IMR-90 (cell line): Measurements from ENCODE around the gene YJU2. TPM values are rescaled to one million over a fixed set of nuclear protein-coding genes. Genes with fewer than 3 reads are reported as not detected.

Experiments
- ATAC-seq: fragments of 200-7000 bp; cut with Tn5 transposase; 2 replicates; pipeline ENCODE4 v1.9.1; 2020; ENCODE audit warnings: low read depth, mild to moderate bottlenecking, moderate library complexity
- BruUV-seq: library from RNA; stranded (reverse); fragments of 400-500 nt; replicated peaks from 2 replicates; lab custom pipeline; 2021; lab: Mats Ljungman, UMichigan
- CTCF ChIA-PET: fragments of 300-600 bp; formaldehyde crosslinking; extraction: SDS; loops from one replicate; lab custom pipeline; 2021; ENCODE audit warnings: antibody characterized with exemption; lab: Yijun Ruan, JAX
- POLR2A ChIA-PET: fragments of 300-600 bp; sonication (Branson Sonifier 250); formaldehyde crosslinking; loops from one replicate; lab custom pipeline; 2022; ENCODE audit warnings: antibody characterized with exemption; ENCODE audit not compliant: unreplicated experiment; lab: Charles Lee
- DNase-seq: peaks from one replicate; pipeline ENCODE4 v3.0.0; 2013
- H2AFZ ChIP-seq: replicated peaks from 2 replicates; pipeline ENCODE3; 2013; ENCODE audit warnings: low read length, mild to moderate bottlenecking; ENCODE audit not compliant: poor library complexity
- H2AK5ac ChIP-seq: 2 replicates; pipeline ENCODE4 v1.6.1; 2013; ENCODE audit warnings: low read depth, low read length, inconsistent platforms
- H2AK9ac ChIP-seq: replicated peaks from 2 replicates; pipeline ENCODE3; 2013; ENCODE audit warnings: mild to moderate bottlenecking, low read depth, low read length, moderate library complexity; ENCODE audit not compliant: poor library complexity
- H2BK120ac ChIP-seq: 2 replicates; pipeline ENCODE4 v1.6.1; 2013; ENCODE audit warnings: low read depth, low read length, inconsistent platforms
- H2BK15ac ChIP-seq: 3 replicates; pipeline ENCODE4 v1.6.1; 2013; ENCODE audit warnings: low read depth, low read length, inconsistent platforms
- H2BK20ac ChIP-seq: 2 replicates; pipeline ENCODE4 v1.6.1; 2013; ENCODE audit warnings: low read depth, mild to moderate bottlenecking, inconsistent platforms, low read length, moderate library complexity
- H2BK5ac ChIP-seq: 2 replicates; pipeline ENCODE4 v1.6.1; 2013; ENCODE audit warnings: mild to moderate bottlenecking, low read depth, low read length, inconsistent platforms; ENCODE audit not compliant: poor library complexity, severe bottlenecking
- H3K14ac ChIP-seq: replicated peaks from 2 replicates; pipeline ENCODE4 v1.6.1; 2013; ENCODE audit warnings: low read depth, low read length, inconsistent platforms
- H3K18ac ChIP-seq: 2 replicates; pipeline ENCODE4 v1.6.1; 2013; ENCODE audit warnings: low read depth, low read length, control low read depth
- H3K23ac ChIP-seq: 2 replicates; pipeline ENCODE4 v1.6.1; 2013; ENCODE audit warnings: low read depth, low read length, inconsistent platforms
- H3K27ac ChIP-seq: 2 replicates; pipeline ENCODE4 v1.5.1; 2013; ENCODE audit warnings: mild to moderate bottlenecking, control low read depth, low read length; ENCODE audit not compliant: insufficient read depth
- H3K27me3 ChIP-seq: 2 replicates; pipeline ENCODE4 v1.6.1; 2013; ENCODE audit warnings: low read length; ENCODE audit not compliant: control insufficient read depth, insufficient read depth
- H3K36me3 ChIP-seq: 2 replicates; pipeline ENCODE4 v1.6.1; 2013; ENCODE audit warnings: low read length, mixed read lengths; ENCODE audit not compliant: control insufficient read depth, insufficient read depth
- H3K4ac ChIP-seq: 2 replicates; pipeline ENCODE4 v1.6.1; 2013; ENCODE audit warnings: low read depth, low read length, inconsistent platforms
- H3K4me1 ChIP-seq: 2 replicates; pipeline ENCODE4 v1.6.1; 2013; ENCODE audit warnings: low read length, mixed read lengths; ENCODE audit not compliant: control insufficient read depth, insufficient read depth
- H3K4me2 ChIP-seq: 2 replicates; pipeline ENCODE4 v1.6.1; 2013; ENCODE audit warnings: low read depth, mild to moderate bottlenecking, control low read depth, low read length, moderate library complexity
- H3K4me3 ChIP-seq: 2 replicates; pipeline ENCODE4 v1.5.1; 2013; ENCODE audit warnings: low read depth, mild to moderate bottlenecking, control low read depth, low read length, moderate library complexity; ENCODE audit not compliant: insufficient read depth
- H3K56ac ChIP-seq: 2 replicates; pipeline ENCODE4 v1.6.1; 2013; ENCODE audit warnings: low read length, inconsistent platforms; ENCODE audit not compliant: insufficient read depth; ENCODE audit errors: extremely low read depth
- H3K79me1 ChIP-seq, 2 experiments: 2 replicates each; pipeline ENCODE4 v1.6.1; 2013; ENCODE audit warnings: low read length in 2 of 2, inconsistent platforms in 1 of 2, low read depth in 1 of 2
- H3K9ac ChIP-seq: 2 replicates; pipeline ENCODE4 v1.6.1; 2013; ENCODE audit warnings: low read depth, low read length, control low read depth
- H3K9me1 ChIP-seq: 2 replicates; pipeline ENCODE4 v1.6.1; 2013; ENCODE audit warnings: low read length, inconsistent platforms; ENCODE audit not compliant: insufficient read depth
- H3K9me3 ChIP-seq: 2 replicates; pipeline ENCODE4 v1.6.1; 2013; ENCODE audit warnings: low read length; ENCODE audit not compliant: control insufficient read depth, insufficient read depth
- H4K20me1 ChIP-seq: 2 replicates; pipeline ENCODE4 v1.6.1; 2013; ENCODE audit warnings: low read length, inconsistent platforms; ENCODE audit not compliant: insufficient read depth
- H4K5ac ChIP-seq: 2 replicates; pipeline ENCODE4 v1.6.1; 2013; ENCODE audit warnings: mild to moderate bottlenecking, low read depth, low read length, control low read depth
- H4K8ac ChIP-seq, 2 experiments: 2 replicates each; pipeline ENCODE4 v1.6.1; 2013; ENCODE audit warnings: low read depth in 2 of 2, low read length in 2 of 2, control low read depth in 1 of 2, inconsistent platforms in 1 of 2
- H4K91ac ChIP-seq: 2 replicates; pipeline ENCODE4 v1.6.1; 2013; ENCODE audit warnings: low read depth, low read length, inconsistent platforms; ENCODE audit not compliant: insufficient read depth
- BHLHE40 ChIP-seq: fragments of 150-350 bp; IDR thresholded peaks from 2 replicates; pipeline ENCODE4 v1.6.1; 2016; ENCODE audit warnings: mild to moderate bottlenecking, low read depth, low read length
- CEBPB ChIP-seq: IDR thresholded peaks from 2 replicates; pipeline ENCODE4 v1.6.1; 2012; ENCODE audit warnings: low read depth, low read length, improper control_type of control experiment
- CTCF ChIP-seq: conservative IDR thresholded peaks from 2 replicates; pipeline ENCODE4 v1.5.1; 2012; ENCODE audit warnings: mild to moderate bottlenecking, low read depth, low read length, improper control_type of control experiment
- MAFK ChIP-seq: IDR thresholded peaks from 2 replicates; pipeline ENCODE4 v1.6.1; 2012; ENCODE audit warnings: low read depth, low read length, improper control_type of control experiment
- MAZ ChIP-seq: IDR thresholded peaks from 2 replicates; pipeline ENCODE4 v1.6.1; 2012; ENCODE audit warnings: low read depth, mild to moderate bottlenecking, low read length, improper control_type of control experiment, moderate library complexity, borderline replicate concordance
- NFE2L2 ChIP-seq: fragments of 150-350 bp; IDR thresholded peaks from 2 replicates; pipeline ENCODE4 v1.6.1; 2016; ENCODE audit warnings: low read depth, mild to moderate bottlenecking, low read length
- RAD21 ChIP-seq: IDR thresholded peaks from 2 replicates; pipeline ENCODE4 v1.6.1; 2012; ENCODE audit warnings: low read length, improper control_type of control experiment
- RCOR1 ChIP-seq: IDR thresholded peaks from 2 replicates; pipeline ENCODE4 v1.6.1; 2012; ENCODE audit warnings: mild to moderate bottlenecking, low read length, improper control_type of control experiment; ENCODE audit not compliant: insufficient replicate concordance
- RFX5 ChIP-seq: IDR thresholded peaks from 2 replicates; pipeline ENCODE4 v1.8.0; 2012; ENCODE audit warnings: low read depth, mild to moderate bottlenecking, low read length, moderate library complexity
- SMC3 ChIP-seq: fragments of 150-350 bp; IDR thresholded peaks from 2 replicates; pipeline ENCODE4 v1.6.1; 2016; ENCODE audit warnings: low read depth, mild to moderate bottlenecking, antibody characterized with exemption, low read length, moderate library complexity
- WGBS, 2 experiments: methylation state at CpG; one replicate each; pipeline versions ENCODE4 v1.1.5 to v1.1.7; 2013; ENCODE audit warnings: missing lambda C conversion rate in 2 of 2; ENCODE audit not compliant: insufficient read length in 1 of 2; ENCODE audit errors: extremely low coverage in 2 of 2; 5-methylcytosine and 5-hydroxymethylcytosine counted together
- dilution Hi-C: fragments of 300-500 bp; cut with HindIII; formaldehyde crosslinking; loops from one replicate; pipeline ENCODE4 v1.14.3; 2018; ENCODE audit warnings: low sequenced_read_pairs; ENCODE audit not compliant: unreplicated experiment
- in situ Hi-C: fragments of 300-500 bp; cut with MboI; formaldehyde crosslinking; loops from 3 replicates; pipeline ENCODE4 v1.14.3; 2019; ENCODE audit warnings: low sequenced_read_pairs, inconsistent platforms, mixed read lengths
- intact Hi-C: fragments of 100-400 bp; cut with micrococcal nuclease; formaldehyde crosslinking; loops from 2 replicates; pipeline ENCODE4 v1.10.0; 2022
- polyA plus RNA-seq, 3 experiments: library from polyadenylated mRNA; depleted of rRNA; stranded (reverse); fragments of >200 nt; gene quantifications; 2 replicates each; pipeline ENCODE4 v1.2.3, GENCODE V29; 2012; ENCODE audit warnings: low replicate concordance in 1 of 3
- total RNA-seq: library from RNA; depleted of rRNA; stranded (reverse); fragments of >200 nt; gene quantifications from 2 replicates; pipeline ENCODE4 v1.2.3, GENCODE V29; 2012

The YJU2 gene
- total and polyA plus RNA-seq, 2 of the 4 experiments (the other 2 are of a cell fraction), result 15.6 to 18.9 TPM

- peak; percentile 65; the same call in 1 of the 2 replicates for TF ChIP-seq MAZ
- peak; percentile 15; the same call in 1 of the 2 replicates for TF ChIP-seq CEBPB
- TF ChIP-seq RFX5, result no peak
- peak; percentile 50 for TF ChIP-seq RAD21
- TF ChIP-seq SMC3, result no peak; the same call in 1 of the 2 replicates
These were observed at the start of gene YJU2 (continued) for GRCh38 chr19:4246767-4247593.

GRCh38 chr19:4197228-4197624, 49.7 kb upstream of the YJU2 start:
- dilution Hi-C loops (no loop called here), in situ Hi-C loops (no loop called here), intact Hi-C loops (loop anchor here (1.0 kb wide), 1 partner anchor 18 kb away; no protein-coding TSS in a partner anchor)
- no peaks in the 10 kb centered on the region for H3K36me3 ChIP-seq
- no peak overlapping the region for H2AFZ ChIP-seq
- no peak overlapping the region for H2BK5ac ChIP-seq
- no peak overlapping the region for H2BK20ac ChIP-seq
- ChIA-PET CTCF (no interaction called here), POLR2A (no interaction called here)
- ATAC-seq (no peak), DNase-seq (no peak)
- no peak overlapping the region for H2AK5ac ChIP-seq
- no peak overlapping the region for H2AK9ac ChIP-seq
- no peaks in the 10 kb centered on the region for H3K4me1 ChIP-seq
- no peak overlapping the region for H4K91ac ChIP-seq
- no peaks in the 10 kb centered on the region for H3K9me3 ChIP-seq
- no peak overlapping the region for H2BK120ac ChIP-seq
- H4K5ac ChIP-seq, result no peak overlapping the region
- no peak overlapping the region for H3K18ac ChIP-seq
- H3K27me3 ChIP-seq, result peaks cover 62% of the 10 kb centered on the region
- H3K4ac ChIP-seq, result no peak overlapping the region
- no peak overlapping the region for H3K27ac ChIP-seq
- no peak overlapping the region for H3K9ac ChIP-seq
- no peak overlapping the region for H3K4me2 ChIP-seq
- no peak overlapping the region for H4K8ac ChIP-seq
- H3K56ac ChIP-seq, result no peak overlapping the region
- WGBS, 2 experiments, result 72% methylated on average over 5 of the region's 5 CpGs; no CpG with 5 or more reads in 1 of the 2 experiments
- no peaks in the 10 kb centered on the region; the same call in 1 of the 2 replicates for H4K20me1 ChIP-seq
- BruUV-seq, result no TSS peak
- H3K9me1 ChIP-seq, result no peaks in the 10 kb centered on the region
- H3K4me3 ChIP-seq, result no peak overlapping the region
- no peaks in the 10 kb centered on the region for H3K79me1 ChIP-seq
- TF ChIP-seq RFX5 (no peak), CTCF (no peak), SMC3 (no peak), BHLHE40 (no peak), MAFK (no peak), RCOR1 (no peak), NFE2L2 (no peak), CEBPB (no peak)
- no peak overlapping the region; the same call in 1 of the 2 replicates for H3K23ac ChIP-seq
- H2BK15ac ChIP-seq, result no peak overlapping the region
- H3K14ac ChIP-seq, result no peak overlapping the region
